CD4-positive, alpha-beta T cell treated with Interleukin-6 at 100 ng/mL for 8 hours (primary cell): ENCODE data around the gene RAMACL.
A peak's percentile ranks its signal among the peaks of the same experiment; 100 is the strongest.
"Not testable (repeated sequence)": the region's sequence is repeated elsewhere in the genome, so short reads cannot be mapped to it uniquely, and the experiment has no call there.

Experiments
- DNase-seq: peaks from one replicate; pipeline ENCODE4 v3.0.0-alpha.2; 2020; ENCODE audit warnings: mixed read lengths, low spot score

RAMACL gene

GRCh38 chr6:166586424-166587156 is at the start of gene RAMACL:
Gene RAMACL (minus strand): TSS chr6:166586678. CDS start chr6:166586477, 201 bp downstream.
- DNase-seq, result peak; percentile 33

GRCh38 chr6:166635013-166635970 is 48.8 kb upstream of the RAMACL start:
- no peak for DNase-seq

GRCh38 chr6:166634581-166634980 is 48.1 kb upstream of the RAMACL start:
- not testable (repeated sequence) for DNase-seq

DNA sequence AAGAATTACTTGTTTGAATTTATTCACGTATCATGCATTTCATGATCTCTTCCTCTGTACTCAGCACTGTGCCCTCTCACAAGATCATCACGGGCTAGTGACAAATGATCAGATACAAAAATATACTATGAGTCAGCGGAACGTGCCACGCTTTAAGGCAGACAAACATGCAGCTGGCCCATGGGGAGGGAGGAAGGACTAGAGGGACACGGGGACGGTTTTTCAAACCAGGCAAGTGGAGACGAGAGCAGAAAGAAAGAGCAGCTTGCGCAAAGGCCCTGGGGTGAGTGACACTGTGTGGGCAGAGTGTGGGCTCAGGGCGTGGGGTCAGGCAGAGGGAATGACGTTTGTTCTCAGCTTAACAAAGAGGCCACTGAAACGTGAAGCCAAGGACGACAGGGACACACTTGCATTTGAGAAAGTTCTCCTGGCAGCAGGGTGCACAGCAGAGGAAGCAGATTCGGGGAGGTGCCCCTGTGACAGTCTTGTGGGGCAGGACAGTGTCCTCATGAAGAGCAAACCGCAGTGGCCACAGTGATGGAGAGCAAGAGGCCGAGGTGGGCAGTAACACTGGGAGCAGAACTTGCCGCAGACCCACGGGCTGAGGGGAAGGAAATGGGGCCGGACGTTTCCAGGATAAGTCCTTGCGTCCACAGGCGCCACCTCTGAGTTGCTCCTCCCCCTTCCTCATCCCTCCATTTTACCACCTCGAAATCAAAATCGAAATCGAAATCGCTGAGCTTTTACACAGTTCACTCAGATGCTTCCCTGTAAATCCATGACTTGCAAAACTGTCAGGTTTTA is 47.5 kb upstream of the RAMACL start:
- DNase-seq, result no peak

- DNase-seq, result no peak
These were observed 46.3 kb upstream of the RAMACL start for GRCh38 chr6:166632731-166633130.

- DNase-seq, result no peak
These were observed 44.0 kb upstream of the RAMACL start for GRCh38 chr6:166630462-166630861.

DNA sequence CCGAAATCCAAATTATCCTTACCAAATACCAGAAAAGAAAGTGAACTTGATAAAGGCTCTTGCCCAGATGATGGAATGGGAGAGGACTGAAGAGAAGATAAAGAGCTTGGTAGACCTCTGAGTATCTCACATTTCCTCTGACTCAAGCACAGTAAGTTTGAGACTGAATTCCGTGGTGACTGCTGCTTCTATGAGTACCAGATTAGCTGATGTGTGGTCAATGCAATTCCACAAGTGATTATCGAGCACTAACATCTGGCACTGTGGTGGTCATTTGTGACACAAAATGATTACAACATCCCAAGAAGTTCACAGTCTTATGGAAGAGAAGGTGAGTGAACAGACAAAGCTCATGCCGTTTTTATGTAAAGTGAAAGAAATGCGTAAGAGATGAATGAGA is 43.1 kb upstream of the RAMACL start:
- DNase-seq, result no peak

GRCh38 chr6:166627875-166628801 is 41.7 kb upstream of the RAMACL start:
- peak; percentile 51 for DNase-seq

GRCh38 chr6:166627033-166627874 is 40.8 kb upstream of the RAMACL start, which contains the start of gene RPS6KA2:
Gene RPS6KA2 (minus strand): TSS chr6:166627251. CDS start chr6:166627019, 232 bp downstream.
- peak; percentile 100 for DNase-seq

DNA sequence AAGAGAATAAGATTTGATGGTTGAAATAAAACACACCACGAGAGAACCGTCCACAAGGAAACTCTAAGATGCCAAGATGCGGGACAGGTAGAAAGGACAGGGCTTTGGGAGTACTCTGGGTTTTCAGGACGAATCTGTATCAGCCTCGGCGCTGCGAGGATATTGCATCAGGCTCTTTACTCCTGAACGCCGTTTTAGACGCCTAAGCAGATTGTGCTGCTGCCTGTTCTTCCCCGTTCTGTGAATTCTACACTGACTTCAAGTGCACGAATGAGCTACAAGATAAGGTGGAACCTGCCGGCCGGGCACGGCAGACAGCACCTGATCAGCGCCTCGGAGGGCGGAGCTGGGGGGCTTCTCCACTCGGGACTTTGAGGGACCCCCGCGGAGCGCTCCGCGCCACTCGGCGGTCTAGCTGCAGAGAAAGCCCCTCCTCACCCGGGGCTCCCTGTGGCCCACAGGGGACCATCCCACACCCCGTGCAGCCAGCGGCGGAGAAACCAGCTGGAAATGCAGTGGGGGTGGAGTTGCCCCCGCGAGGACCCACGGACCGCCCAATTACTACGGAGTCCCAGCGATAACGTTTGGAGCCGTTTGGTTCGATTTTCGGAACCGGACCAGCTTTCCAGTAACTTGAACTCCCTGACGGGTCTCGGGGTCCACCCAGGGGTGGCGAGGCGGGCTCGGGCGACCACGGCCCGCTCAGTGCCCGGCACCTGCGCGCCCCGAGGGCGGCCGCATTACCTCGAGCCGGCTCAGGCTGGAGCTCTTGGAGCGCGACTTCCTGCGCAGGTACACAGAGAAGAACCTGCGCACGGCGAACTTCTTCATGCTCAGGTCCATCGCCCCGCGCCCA is 39.9 kb upstream of the RAMACL start:
- DNase-seq, result peak; percentile 6

GRCh38 chr6:166625356-166625755 is 38.9 kb upstream of the RAMACL start:
- DNase-seq, result no peak

DNA sequence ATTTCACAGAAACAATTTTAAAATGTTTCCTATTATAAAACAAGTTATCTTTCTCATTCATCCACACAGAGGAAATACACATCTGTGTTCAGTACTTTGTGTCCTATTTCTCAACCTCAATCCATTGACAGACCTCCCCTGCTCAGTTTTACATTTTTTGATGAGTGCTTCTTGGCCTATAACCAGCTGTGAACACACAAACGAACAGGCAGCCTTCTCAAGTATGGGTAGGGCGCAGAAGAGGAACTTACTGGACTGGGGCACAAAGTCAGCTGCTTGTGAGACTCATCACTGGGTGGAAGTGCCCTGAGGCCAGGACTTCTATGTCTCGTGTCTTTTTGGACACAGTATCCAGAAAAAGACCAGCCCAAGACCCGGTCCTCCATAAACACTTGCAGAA is 37.8 kb upstream of the RAMACL start:
- DNase-seq, result no peak

- DNase-seq, result no peak
These were observed 36.8 kb upstream of the RAMACL start for GRCh38 chr6:166623318-166623717.

DNA sequence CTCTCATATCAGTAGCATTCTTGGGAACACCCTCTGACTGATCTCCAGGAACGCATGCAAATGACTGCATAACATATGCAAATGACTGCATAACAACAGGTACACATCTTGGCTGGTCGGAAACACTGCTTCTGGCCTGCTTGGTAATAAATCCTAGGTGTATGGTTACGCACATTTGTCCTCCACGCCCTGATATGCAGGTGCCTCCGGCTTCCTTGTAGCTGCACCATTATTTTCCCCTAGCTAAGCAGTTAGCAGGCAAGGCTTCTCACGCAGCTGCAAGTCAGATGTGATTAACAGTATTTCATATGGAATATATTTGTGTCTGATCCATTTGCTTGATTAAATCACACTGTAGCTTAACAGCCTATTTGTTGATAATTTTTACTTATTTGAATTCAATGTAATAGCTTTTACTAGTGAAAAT is 34.6 kb upstream of the RAMACL start:
- no peak for DNase-seq

DNA sequence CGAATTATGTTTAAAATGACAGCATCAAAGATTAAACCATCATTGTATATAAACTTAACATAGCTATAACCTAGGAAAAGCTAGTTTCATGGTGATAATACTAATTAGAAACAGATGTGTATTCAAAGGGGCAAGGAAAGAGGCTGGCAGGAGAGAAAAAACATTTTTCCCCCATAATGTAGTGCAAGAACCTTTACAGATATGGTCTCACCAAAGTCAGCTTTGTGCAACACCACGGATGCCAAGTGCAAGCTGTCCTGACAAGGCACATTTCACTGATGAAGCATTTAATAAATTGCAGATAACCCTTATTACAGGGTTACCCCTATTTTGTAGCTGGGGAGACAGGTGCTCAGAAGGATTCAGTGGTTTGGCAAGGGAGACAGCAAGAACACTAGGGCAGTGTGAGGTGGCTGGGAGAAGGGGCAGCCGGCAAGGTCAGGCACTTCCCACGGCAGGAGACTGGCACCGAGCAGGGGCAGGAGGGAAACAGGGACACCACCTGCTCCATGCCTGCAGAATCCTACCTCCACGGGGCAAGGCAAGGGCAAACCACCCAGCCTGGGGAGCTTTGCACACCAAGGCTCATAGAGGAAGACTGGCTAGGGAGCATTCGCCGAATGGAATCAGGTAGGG is 34.1 kb upstream of the RAMACL start:
- no peak for DNase-seq

DNA sequence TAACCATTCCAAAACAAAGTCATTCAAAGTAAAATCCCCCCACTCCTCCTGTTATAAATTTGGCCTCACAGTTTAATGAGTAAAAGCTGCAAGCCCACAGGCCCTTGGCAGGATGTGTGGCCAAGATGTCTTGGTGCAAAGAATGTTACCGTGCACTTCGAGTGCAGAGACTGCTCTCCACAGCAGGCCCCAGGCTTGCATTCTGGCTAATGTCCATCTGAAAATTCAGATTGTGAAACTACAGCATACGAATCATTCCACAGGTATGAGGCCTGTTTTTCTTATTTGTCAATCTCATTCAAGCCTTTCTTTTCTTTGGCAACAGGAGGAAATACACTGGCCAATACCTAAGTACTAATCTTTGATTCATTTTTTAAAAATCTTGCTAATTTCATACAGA is 33.4 kb upstream of the RAMACL start:
- no peak for DNase-seq

GRCh38 chr6:166618866-166619761 is 32.6 kb upstream of the RAMACL start:
- DNase-seq, result no peak
